CD14-positive monocyte (primary cell): Measurements from ENCODE around the gene MACROH2A1. TPM values are rescaled to one million over a fixed set of nuclear protein-coding genes. Genes with fewer than 3 reads are reported as not detected.

Source experiments
- DNase-seq, 3 donors: peaks; one replicate each; pipeline ENCODE4 v3.0.0-alpha.2; 2011 to 2022
- H2AFZ ChIP-seq: 2 replicates; pipeline ENCODE4 v1.6.0; 2012; ENCODE audit warnings: mild to moderate bottlenecking, low read depth, low read length, inconsistent platforms; ENCODE audit not compliant: insufficient read depth, poor library complexity, severe bottlenecking
- H3K27ac ChIP-seq, 2 donors: 1 replicate in 1 of 2; 2 replicates in 1 of 2; pipeline ENCODE4 v1.5.1; 2012 to 2013; ENCODE audit warnings: low read length in 2 of 2, control low read depth in 1 of 2, inconsistent platforms in 1 of 2, low read depth in 1 of 2, mild to moderate bottlenecking in 1 of 2
- H3K27me3 ChIP-seq, 2 donors: one replicate each; pipeline versions ENCODE4 v1.6.0 to v1.6.1; 2011 to 2013; ENCODE audit warnings: low read length in 2 of 2; ENCODE audit not compliant: control insufficient read depth in 2 of 2, insufficient read depth in 2 of 2
- H3K36me3 ChIP-seq, 2 donors: replicated peaks in 1 of 2; 1 replicate in 1 of 2; 2 replicates in 1 of 2; pipeline versions ENCODE4 v1.5.1 to v1.6.1; 2012 to 2013; ENCODE audit warnings: low read length in 2 of 2, control low read depth in 1 of 2, inconsistent platforms in 1 of 2, mild to moderate bottlenecking in 1 of 2; ENCODE audit not compliant: insufficient read depth in 2 of 2, control insufficient read depth in 1 of 2
- H3K4me1 ChIP-seq, 2 donors: 1 replicate in 1 of 2; 2 replicates in 1 of 2; pipeline versions ENCODE4 v1.5.1 to v1.6.1; 2012 to 2013; ENCODE audit warnings: low read length in 2 of 2, control low read depth in 1 of 2, inconsistent platforms in 1 of 2, mild to moderate bottlenecking in 1 of 2, moderate library complexity in 1 of 2; ENCODE audit not compliant: insufficient read depth in 2 of 2, control insufficient read depth in 1 of 2
- H3K4me2 ChIP-seq: replicated peaks from 2 replicates; pipeline ENCODE3; 2012; ENCODE audit warnings: low read length, moderate library complexity, mild to moderate bottlenecking; ENCODE audit not compliant: poor library complexity, severe bottlenecking; ENCODE audit errors: extremely low read depth
- H3K4me3 ChIP-seq, 3 experiments: fragments of 200-600 bp in 1 of 3; sonication (generic) in 1 of 3; replicated peaks in 1 of 3; 1 replicate in 2 of 3; 2 replicates in 1 of 3; pipeline ENCODE4 v1.5.1; 2011 to 2013; ENCODE audit warnings: low read length in 3 of 3, mild to moderate bottlenecking in 3 of 3, control low read depth in 2 of 3, low read depth in 2 of 3, inconsistent platforms in 1 of 3, moderate library complexity in 1 of 3
- H3K79me2 ChIP-seq: 2 replicates; pipeline ENCODE4 v1.6.0; 2012; ENCODE audit warnings: mild to moderate bottlenecking, control low read depth, inconsistent platforms, low read length, moderate library complexity; ENCODE audit not compliant: insufficient read depth
- H3K9ac ChIP-seq: 2 replicates; pipeline ENCODE4 v1.6.0; 2017; ENCODE audit warnings: low read length, mild to moderate bottlenecking; ENCODE audit not compliant: insufficient read depth, poor library complexity, severe bottlenecking
- H3K9me3 ChIP-seq, 2 donors: replicated peaks in 1 of 2; 1 replicate in 1 of 2; 2 replicates in 1 of 2; pipeline versions ENCODE4 v1.5.1 to v1.6.1; 2012 to 2013; ENCODE audit warnings: low read length in 2 of 2, control low read depth in 1 of 2; ENCODE audit not compliant: control insufficient read depth in 1 of 2, insufficient read depth in 1 of 2
- H4K20me1 ChIP-seq: 2 replicates; pipeline ENCODE4 v1.6.0; 2012; ENCODE audit warnings: mild to moderate bottlenecking, low read length, control low read depth, moderate library complexity; ENCODE audit not compliant: insufficient read depth
- H3K27ac Mint-ChIP-seq, 7 donors: one replicate each; pipeline ENCODE4 v1.8.0; 2020; ENCODE audit warnings: mild to moderate bottlenecking in 7 of 7, mixed read lengths in 7 of 7, moderate library complexity in 6 of 7, inconsistent platforms in 2 of 7
- H3K27me3 Mint-ChIP-seq, 3 donors: one replicate each; pipeline ENCODE4 v1.8.0; 2021 to 2022; ENCODE audit warnings: low read depth in 3 of 3, mild to moderate bottlenecking in 3 of 3, mixed read lengths in 3 of 3, moderate library complexity in 3 of 3, inconsistent platforms in 1 of 3
- H3K36me3 Mint-ChIP-seq, 2 donors: one replicate each; pipeline ENCODE4 v1.8.0; 2020; ENCODE audit warnings: mixed read lengths in 2 of 2, inconsistent platforms in 1 of 2, mild to moderate bottlenecking in 1 of 2
- H3K4me1 Mint-ChIP-seq: one replicate; pipeline ENCODE4 v1.8.0; 2020; ENCODE audit warnings: mild to moderate bottlenecking, mixed read lengths
- H3K4me3 Mint-ChIP-seq, 2 donors: one replicate each; pipeline ENCODE4 v1.8.0; 2020; ENCODE audit warnings: mild to moderate bottlenecking in 2 of 2, mixed read lengths in 2 of 2, moderate library complexity in 1 of 2
- H3K9me3 Mint-ChIP-seq, 7 donors: one replicate each; pipeline ENCODE4 v1.8.0; 2020 to 2022; ENCODE audit warnings: mixed read lengths in 7 of 7, mild to moderate bottlenecking in 6 of 7, moderate library complexity in 6 of 7, inconsistent platforms in 2 of 7
- CTCF ChIP-seq: fragments of 200-600 bp; IDR thresholded peaks from one replicate; pipeline ENCODE4 v1.8.0; 2022; ENCODE audit warnings: antibody characterized with exemption, mild to moderate bottlenecking
- WGBS: methylation state at CpG from one replicate; pipeline ENCODE4 v1.1.5; 2013; ENCODE audit warnings: missing lambda C conversion rate; ENCODE audit not compliant: insufficient coverage; 5-methylcytosine and 5-hydroxymethylcytosine counted together
- intact Hi-C, 2 donors: fragments of 100-400 bp; cut with micrococcal nuclease; formaldehyde crosslinking; loops; one replicate each; pipeline versions ENCODE4 v1.15.0 to v1.15.1; 2023
- polyA plus RNA-seq, 3 donors: library from polyadenylated mRNA; depleted of rRNA in 1 of 3; unstranded in 2 of 3; stranded (reverse) in 1 of 3; fragments of 300-500 nt in 2 of 3; fragments of >200 nt in 1 of 3; fragmentation: Illumina TruSeq in 2 of 3; gene quantifications; 1 replicate in 2 of 3; 2 replicates in 1 of 3; pipeline ENCODE4 v1.2.3, GENCODE V29; 2012 to 2021

Gene MACROH2A1
- polyA plus RNA-seq, 3 donors, result 352 to 443 (median 440) TPM

GRCh38 chr5:135423846-135424168 lies 24.8 kb upstream of the MACROH2A1 start:
- Mint-ChIP-seq H3K4me3 (peak overlapping the region in 1 of 2 donors; percentile 27), H3K27me3 (peaks cover 0 to 2% (median 0%) of the 10 kb centered on the region in 3 donors), H3K27ac (peak overlapping the region; percentile 87 to 96 (median 92)), H3K4me1 (peaks cover 53% of the 10 kb centered on the region), H3K36me3 (peaks cover 8 to 10% of the 10 kb centered on the region in 2 donors), H3K9me3 (peaks cover 10 to 24% (median 18%) of the 10 kb centered on the region in 7 donors)
- no peak overlapping the region for H3K9ac ChIP-seq
- no peaks in the 10 kb centered on the region for H4K20me1 ChIP-seq
- no peaks in the 10 kb centered on the region for H3K36me3 ChIP-seq
- 0% methylated on average over 1 of the region's 1 CpG for WGBS
- intact Hi-C loops, result loop anchor here (5.0 to 10.0 kb wide), 2 partner anchors 33 to 49 kb away; no protein-coding TSS in a partner anchor
- H3K27me3 ChIP-seq, result no peaks in the 10 kb centered on the region
- H3K4me1 ChIP-seq, result peaks cover 51 to 52% of the 10 kb centered on the region in 2 donors
- H2AFZ ChIP-seq, result peak overlapping the region; percentile 32
- peaks cover 20% of the 10 kb centered on the region for H3K79me2 ChIP-seq
- peak overlapping the region; percentile 60 for H3K4me2 ChIP-seq
- H3K9me3 ChIP-seq, result peaks cover 7 to 18% of the 10 kb centered on the region in 2 donors
- no peak for DNase-seq
- peak overlapping the region; percentile 27 to 73 for H3K27ac ChIP-seq
- no peak for TF ChIP-seq CTCF
- H3K4me3 ChIP-seq, result peak overlapping the region in 1 of 3 experiments; percentile 44

GRCh38 chr5:135423146-135423845 lies 24.3 kb upstream of the MACROH2A1 start:
- peak overlapping the region in 1 of 3 experiments; percentile 44 for H3K4me3 ChIP-seq
- peaks cover 9 to 22% (median 13%) of the 10 kb centered on the region in 7 donors for H3K9me3 Mint-ChIP-seq
- peaks cover 53% of the 10 kb centered on the region for H3K4me1 Mint-ChIP-seq
- H3K27me3 Mint-ChIP-seq, result peaks cover 0 to 2% (median 0%) of the 10 kb centered on the region in 3 donors
- H3K79me2 ChIP-seq, result peaks cover 17% of the 10 kb centered on the region
- H3K4me3 Mint-ChIP-seq, result peak overlapping the region; percentile 2 to 67
- intact Hi-C loops, result loop anchor here (5.0 to 10.0 kb wide), 2 partner anchors 34 to 48 kb away; no protein-coding TSS in a partner anchor
- H3K27ac Mint-ChIP-seq, result peak overlapping the region; percentile 87 to 96 (median 92)
- H2AFZ ChIP-seq, result peak overlapping the region; percentile 32
- peaks cover 3 to 14% of the 10 kb centered on the region in 2 donors for H3K9me3 ChIP-seq
- peak; percentile 50 to 80 (median 78) for DNase-seq
- peak overlapping the region; percentile 60 for H3K4me2 ChIP-seq
- WGBS, result 0% methylated on average over 1 of the region's 7 CpGs
- H4K20me1 ChIP-seq, result no peaks in the 10 kb centered on the region
- H3K4me1 ChIP-seq, result peaks cover 51% of the 10 kb centered on the region in 2 donors
- peaks cover 4 to 6% of the 10 kb centered on the region in 2 donors for H3K36me3 Mint-ChIP-seq
- no peak for TF ChIP-seq CTCF
- H3K27ac ChIP-seq, result peak overlapping the region; percentile 51 to 73
- no peaks in the 10 kb centered on the region for H3K36me3 ChIP-seq
- peak overlapping the region; percentile 1 for H3K9ac ChIP-seq
- no peaks in the 10 kb centered on the region for H3K27me3 ChIP-seq
